HepG2 (cell line): Measurements from ENCODE around the gene CFAP45. TPM values are rescaled to one million over a fixed set of nuclear protein-coding genes. Genes with fewer than 3 reads are reported as not detected.

Source experiments
- ATAC-seq: fragments of 200-7000 bp; cut with Tn5 transposase; 3 replicates; pipeline ENCODE4 v1.9.1; 2020; ENCODE audit warnings: mild to moderate bottlenecking, moderate library complexity
- BruUV-seq: library from RNA; stranded (reverse); fragments of 400-500 nt; replicated peaks from 2 replicates; lab custom pipeline; 2021; lab: Mats Ljungman, UMichigan
- CTCF ChIA-PET: fragments of 300-600 bp; formaldehyde crosslinking; extraction: SDS; loops from one replicate; lab custom pipeline; 2021; ENCODE audit warnings: low total read pairs, inconsistent platforms, low intra/inter-chr PET ratio; lab: Yijun Ruan, JAX
- POLR2A ChIA-PET: fragments of 350-600 bp; sonication (Branson Sonifier 250); formaldehyde crosslinking; loops from one replicate; lab custom pipeline; 2020; ENCODE audit warnings: antibody characterized with exemption, inconsistent platforms; lab: Yijun Ruan, JAX
- DNase-seq: peaks from one replicate; pipeline ENCODE4 v3.0.0-alpha.2; 2015; ENCODE audit warnings: low spot score
- FAIRE-seq: peaks from 3 replicates; lab custom pipeline; 2011; peaks lifted over from hg19 to GRCh38; lab: Jason Lieb, UNC
- H2AFZ ChIP-seq: one replicate; pipeline ENCODE4 v1.6.1; 2011; ENCODE audit warnings: low read length, inconsistent platforms
- H3K27ac ChIP-seq: fragments of 300-600 bp; 3 replicates; pipeline ENCODE4 v1.8.0; 2011; ENCODE audit warnings: mixed run types, mild to moderate bottlenecking, mixed read lengths, low read length, inconsistent platforms; ENCODE audit not compliant: insufficient read depth; ENCODE audit errors: extremely low read length
- H3K27me3 ChIP-seq, 2 experiments: fragments of 200-600 bp in 1 of 2; 2 replicates in 1 of 2; 3 replicates in 1 of 2; pipeline versions ENCODE4 v1.6.0 to v1.8.0; 2011; ENCODE audit warnings: low read length in 2 of 2, mild to moderate bottlenecking in 2 of 2, moderate library complexity in 2 of 2, inconsistent platforms in 1 of 2; ENCODE audit not compliant: insufficient read depth in 2 of 2, control insufficient read depth in 1 of 2
- H3K36me3 ChIP-seq, 2 experiments: fragments of 200-600 bp in 1 of 2; replicated peaks in 1 of 2; 2 replicates in 1 of 2; 3 replicates in 1 of 2; pipeline versions ENCODE4 v1.5.1 to v1.8.0; 2011; ENCODE audit warnings: low read length in 2 of 2, inconsistent platforms in 1 of 2; ENCODE audit not compliant: insufficient read depth in 2 of 2, control insufficient read depth in 1 of 2
- H3K4me1 ChIP-seq: 2 replicates; pipeline ENCODE4 v1.5.1; 2012; ENCODE audit warnings: low read length, inconsistent platforms; ENCODE audit not compliant: insufficient read depth
- H3K4me2 ChIP-seq: 2 replicates; pipeline ENCODE4 v1.6.0; 2011; ENCODE audit warnings: low read depth, low read length, inconsistent platforms
- H3K4me3 ChIP-seq, 3 experiments: fragments of 200-600 bp in 1 of 3; sonication (generic), shearing (Covaris generic) in 1 of 3; replicated peaks in 1 of 3; 2 replicates each; pipeline ENCODE4 v1.5.1; 2011 to 2016; ENCODE audit warnings: low read length in 3 of 3, inconsistent platforms in 2 of 3, low read depth in 2 of 3, mild to moderate bottlenecking in 2 of 3, control low read depth in 1 of 3, mixed read lengths in 1 of 3; ENCODE audit not compliant: insufficient read depth in 1 of 3
- H3K79me2 ChIP-seq: one replicate; pipeline ENCODE4 v1.6.1; 2011; ENCODE audit warnings: low read length, inconsistent platforms; ENCODE audit not compliant: insufficient read depth
- H3K9ac ChIP-seq: 2 replicates; pipeline ENCODE4 v1.6.0; 2011; ENCODE audit warnings: mild to moderate bottlenecking, low read depth, low read length, inconsistent platforms; ENCODE audit not compliant: insufficient read depth
- H3K9me3 ChIP-seq: 2 replicates; pipeline ENCODE4 v1.5.1; 2012; ENCODE audit warnings: mild to moderate bottlenecking, low read length
- H4K20me1 ChIP-seq: 2 replicates; pipeline ENCODE4 v1.6.0; 2011; ENCODE audit warnings: inconsistent platforms, mild to moderate bottlenecking, low read length, moderate library complexity; ENCODE audit not compliant: insufficient read depth
- FOSL1 ChIP-seq: sonication (generic); formaldehyde crosslinking; IDR thresholded peaks from 2 replicates; pipeline ENCODE4 v1.9.0; 2021; ENCODE audit warnings: missing genetic modification reagents, borderline replicate concordance
- GTF3A ChIP-seq: sonication (generic); formaldehyde crosslinking; conservative IDR thresholded peaks from 2 replicates; pipeline ENCODE4 v1.4.0; 2020; ENCODE audit warnings: mild to moderate bottlenecking, missing genetic modification reagents
- KDM1A ChIP-seq: IDR thresholded peaks from 2 replicates; pipeline ENCODE4 v1.6.1; 2016; ENCODE audit warnings: missing compliant biosample characterization
- MEF2D ChIP-seq: sonication (generic); formaldehyde crosslinking; IDR thresholded peaks from 2 replicates; pipeline ENCODE4 v1.5.1; 2020; ENCODE audit warnings: mild to moderate bottlenecking, missing genetic modification reagents
- PBX2 ChIP-seq: IDR thresholded peaks from 2 replicates; pipeline ENCODE4 v1.6.1; 2016; ENCODE audit warnings: control low read depth
- PHF21A ChIP-seq: sonication (generic); formaldehyde crosslinking; IDR thresholded peaks from 2 replicates; pipeline ENCODE4 v1.5.0; 2020; ENCODE audit warnings: mild to moderate bottlenecking, missing genetic modification reagents
- RAD21 ChIP-seq: fragments of 450-650 bp; formaldehyde crosslinking; IDR thresholded peaks from 2 replicates; pipeline ENCODE4 v1.5.0; 2020; ENCODE audit warnings: mild to moderate bottlenecking
- SIX4 ChIP-seq: sonication (generic); formaldehyde crosslinking; IDR thresholded peaks from 2 replicates; pipeline ENCODE4 v1.4.0; 2020; ENCODE audit warnings: missing genetic modification reagents
- SP140L ChIP-seq: sonication (generic); formaldehyde crosslinking; IDR thresholded peaks from 2 replicates; pipeline ENCODE4 v1.4.0; 2020; ENCODE audit warnings: missing genetic modification reagents, borderline replicate concordance
- TAF15 ChIP-seq: fragments of 200-400 bp; formaldehyde crosslinking; IDR thresholded peaks from one replicate; pipeline ENCODE4 v1.6.1; 2018; ENCODE audit warnings: mild to moderate bottlenecking, low read depth, low read length; ENCODE audit not compliant: poor library complexity, severe bottlenecking
- TSC22D2 ChIP-seq: sonication (generic); formaldehyde crosslinking; IDR thresholded peaks from 2 replicates; pipeline ENCODE4 v1.5.1; 2020; ENCODE audit warnings: missing genetic modification reagents, mild to moderate bottlenecking, borderline replicate concordance
- YEATS4 ChIP-seq: sonication (generic); formaldehyde crosslinking; IDR thresholded peaks from 2 replicates; pipeline ENCODE4 v1.4.0; 2020; ENCODE audit warnings: missing genetic modification reagents, borderline replicate concordance
- WGBS: methylation state at CpG from one replicate; pipeline ENCODE4 v1.1.6; 2017; ENCODE audit warnings: low lambda C conversion rate; 5-methylcytosine and 5-hydroxymethylcytosine counted together
- in situ Hi-C: cut with HindIII; loops from 2 replicates; pipeline ENCODE4 v1.10.0; 2017; ENCODE audit warnings: low pct_unique_long_range_greater_than_20kb; ENCODE audit not compliant: extremely low pct_ligation_motif_present
- intact Hi-C: fragments of 100-400 bp; cut with micrococcal nuclease; formaldehyde crosslinking; loops from one replicate; pipeline ENCODE4 v1.10.0; 2022; ENCODE audit not compliant: unreplicated experiment
- polyA plus RNA-seq, 8 experiments: library from polyadenylated mRNA; depleted of rRNA in 3 of 8; stranded (reverse) in 7 of 8; unstranded in 1 of 8; fragments of >200 nt; fragmentation: Illumina TruSeq in 4 of 8; extraction: Trizol in 4 of 8; gene quantifications; 2 replicates each; pipeline versions ENCODE4 v1.2.1 to v1.2.3, GENCODE V29; 2011 to 2016; ENCODE audit warnings: low read depth in 4 of 8, missing spikeins in 1 of 8, mixed read lengths in 1 of 8; ENCODE audit not compliant: insufficient read depth in 1 of 8
- total RNA-seq, 5 experiments: library from RNA; depleted of rRNA; stranded (reverse); fragments of >200 nt; fragmentation: Illumina TruSeq; extraction: Trizol; gene quantifications; 2 replicates each; pipeline ENCODE4 v1.2.3, GENCODE V29; 2016; ENCODE audit warnings: low read depth in 1 of 5
- TF ChIP-seq, protein P1 (sequence below), 2 experiments: IDR thresholded peaks; 2 replicates each; pipeline ENCODE4 v1.6.1; 2011 to 2012; ENCODE audit warnings: low read length in 2 of 2, borderline replicate concordance in 1 of 2, low read depth in 1 of 2, mild to moderate bottlenecking in 1 of 2, moderate library complexity in 1 of 2
- TF ChIP-seq, protein P2 (sequence below): sonication (generic); formaldehyde crosslinking; IDR thresholded peaks from 2 replicates; pipeline ENCODE4 v1.5.1; 2020; ENCODE audit warnings: missing genetic modification reagents, mild to moderate bottlenecking, borderline replicate concordance

Gene CFAP45
- total and polyA plus RNA-seq, 2 of the 13 experiments (the other 11 are each of a cell fraction or from before 2014, with no cell fraction given): not detected

- TF ChIP-seq, protein P1, sequence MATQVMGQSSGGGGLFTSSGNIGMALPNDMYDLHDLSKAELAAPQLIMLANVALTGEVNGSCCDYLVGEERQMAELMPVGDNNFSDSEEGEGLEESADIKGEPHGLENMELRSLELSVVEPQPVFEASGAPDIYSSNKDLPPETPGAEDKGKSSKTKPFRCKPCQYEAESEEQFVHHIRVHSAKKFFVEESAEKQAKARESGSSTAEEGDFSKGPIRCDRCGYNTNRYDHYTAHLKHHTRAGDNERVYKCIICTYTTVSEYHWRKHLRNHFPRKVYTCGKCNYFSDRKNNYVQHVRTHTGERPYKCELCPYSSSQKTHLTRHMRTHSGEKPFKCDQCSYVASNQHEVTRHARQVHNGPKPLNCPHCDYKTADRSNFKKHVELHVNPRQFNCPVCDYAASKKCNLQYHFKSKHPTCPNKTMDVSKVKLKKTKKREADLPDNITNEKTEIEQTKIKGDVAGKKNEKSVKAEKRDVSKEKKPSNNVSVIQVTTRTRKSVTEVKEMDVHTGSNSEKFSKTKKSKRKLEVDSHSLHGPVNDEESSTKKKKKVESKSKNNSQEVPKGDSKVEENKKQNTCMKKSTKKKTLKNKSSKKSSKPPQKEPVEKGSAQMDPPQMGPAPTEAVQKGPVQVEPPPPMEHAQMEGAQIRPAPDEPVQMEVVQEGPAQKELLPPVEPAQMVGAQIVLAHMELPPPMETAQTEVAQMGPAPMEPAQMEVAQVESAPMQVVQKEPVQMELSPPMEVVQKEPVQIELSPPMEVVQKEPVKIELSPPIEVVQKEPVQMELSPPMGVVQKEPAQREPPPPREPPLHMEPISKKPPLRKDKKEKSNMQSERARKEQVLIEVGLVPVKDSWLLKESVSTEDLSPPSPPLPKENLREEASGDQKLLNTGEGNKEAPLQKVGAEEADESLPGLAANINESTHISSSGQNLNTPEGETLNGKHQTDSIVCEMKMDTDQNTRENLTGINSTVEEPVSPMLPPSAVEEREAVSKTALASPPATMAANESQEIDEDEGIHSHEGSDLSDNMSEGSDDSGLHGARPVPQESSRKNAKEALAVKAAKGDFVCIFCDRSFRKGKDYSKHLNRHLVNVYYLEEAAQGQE (IDR thresholded peaks at IDR 0.05; ENCODE audit: borderline replicate concordance in 1 of 2, low read depth in 1 of 2, low read length in 2 of 2): no peak
- TF ChIP-seq TAF15: no peak
These were observed 16.5 kb upstream of the CFAP45 start (continued) for GRCh38 chr1:159916242-159917051.

GRCh38 chr1:159915571-159916241 is 15.7 kb upstream of the CFAP45 start:
- H3K9me3 ChIP-seq: no peaks in the 10 kb centered on the region
- in situ Hi-C loops (no loop called here), intact Hi-C loops (no loop called here)
- DNase-seq (no peak), ATAC-seq (no peak), FAIRE-seq (no peak)
- WGBS: 31% methylated on average over 5 of the region's 5 CpGs
- no peaks in the 10 kb centered on the region for H4K20me1 ChIP-seq
- H3K79me2 ChIP-seq: no peaks in the 10 kb centered on the region
- H3K27me3 ChIP-seq: no peaks in the 10 kb centered on the region
- H3K27ac ChIP-seq: no peak overlapping the region
- H2AFZ ChIP-seq: no peak overlapping the region
- TF ChIP-seq FOSL1 (CRISPR knock-in tag) (no peak), RAD21 (no peak), GTF3A (no peak), PBX2 (CRISPR knock-in tag) (no peak), TSC22D2 (CRISPR knock-in tag) (no peak), MEF2D (CRISPR knock-in tag) (no peak), KDM1A (no peak), SIX4 (CRISPR knock-in tag) (no peak), YEATS4 (CRISPR knock-in tag) (no peak), PHF21A (CRISPR knock-in tag) (no peak), SP140L (CRISPR knock-in tag) (no peak)
- TF ChIP-seq, protein P2, sequence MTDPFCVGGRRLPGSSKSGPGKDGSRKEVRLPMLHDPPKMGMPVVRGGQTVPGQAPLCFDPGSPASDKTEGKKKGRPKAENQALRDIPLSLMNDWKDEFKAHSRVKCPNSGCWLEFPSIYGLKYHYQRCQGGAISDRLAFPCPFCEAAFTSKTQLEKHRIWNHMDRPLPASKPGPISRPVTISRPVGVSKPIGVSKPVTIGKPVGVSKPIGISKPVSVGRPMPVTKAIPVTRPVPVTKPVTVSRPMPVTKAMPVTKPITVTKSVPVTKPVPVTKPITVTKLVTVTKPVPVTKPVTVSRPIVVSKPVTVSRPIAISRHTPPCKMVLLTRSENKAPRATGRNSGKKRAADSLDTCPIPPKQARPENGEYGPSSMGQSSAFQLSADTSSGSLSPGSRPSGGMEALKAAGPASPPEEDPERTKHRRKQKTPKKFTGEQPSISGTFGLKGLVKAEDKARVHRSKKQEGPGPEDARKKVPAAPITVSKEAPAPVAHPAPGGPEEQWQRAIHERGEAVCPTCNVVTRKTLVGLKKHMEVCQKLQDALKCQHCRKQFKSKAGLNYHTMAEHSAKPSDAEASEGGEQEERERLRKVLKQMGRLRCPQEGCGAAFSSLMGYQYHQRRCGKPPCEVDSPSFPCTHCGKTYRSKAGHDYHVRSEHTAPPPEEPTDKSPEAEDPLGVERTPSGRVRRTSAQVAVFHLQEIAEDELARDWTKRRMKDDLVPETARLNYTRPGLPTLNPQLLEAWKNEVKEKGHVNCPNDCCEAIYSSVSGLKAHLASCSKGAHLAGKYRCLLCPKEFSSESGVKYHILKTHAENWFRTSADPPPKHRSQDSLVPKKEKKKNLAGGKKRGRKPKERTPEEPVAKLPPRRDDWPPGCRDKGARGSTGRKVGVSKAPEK (CRISPR knock-in tag): no peak
- ChIA-PET CTCF (no interaction called here), POLR2A (no interaction called here)
- no peak overlapping the region for H3K9ac ChIP-seq
- peaks cover 4% of the 10 kb centered on the region for H3K4me1 ChIP-seq
- no TSS peak for BruUV-seq
- H3K4me3 ChIP-seq: no peak overlapping the region
- H3K4me2 ChIP-seq: no peak overlapping the region
- no peaks in the 10 kb centered on the region for H3K36me3 ChIP-seq
